NCI-H146 (cell line): ENCODE results near the gene IGF2BP3.

ENCODE experiments used
- DNase-seq: peaks from one replicate; lab custom pipeline; 2025; lab: John Stamatoyannopoulos, UW

The IGF2BP3 gene

DNA sequence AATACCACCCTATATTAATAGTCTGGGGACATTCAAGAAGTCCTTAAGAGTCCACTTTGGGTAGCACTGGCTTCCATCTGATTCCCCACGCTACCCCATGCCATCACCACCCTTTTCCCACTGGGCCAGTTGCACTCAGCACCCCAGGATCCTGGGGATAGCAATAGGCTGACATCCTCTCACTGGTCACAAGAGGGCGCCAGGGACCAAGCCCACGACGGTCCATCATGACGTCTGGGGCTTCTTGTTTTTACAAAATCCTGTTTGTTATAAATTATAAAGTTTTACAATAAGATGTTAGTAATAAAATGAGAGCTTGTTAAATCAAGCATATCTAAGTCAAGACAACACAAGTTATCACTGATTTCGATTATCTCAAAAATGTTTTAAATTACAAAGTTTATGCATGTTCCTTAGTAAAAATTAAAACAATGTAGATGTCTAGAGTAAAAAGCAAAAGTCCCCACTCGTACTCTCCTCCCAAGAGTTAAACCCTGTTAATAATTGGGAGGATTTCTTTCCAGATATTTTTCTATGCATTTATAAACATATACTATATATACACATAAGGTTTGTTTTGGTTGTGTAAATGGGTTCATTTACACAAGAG lies 208.3 kb downstream of the IGF2BP3 start:
- peak; percentile 63 for DNase-seq

DNA sequence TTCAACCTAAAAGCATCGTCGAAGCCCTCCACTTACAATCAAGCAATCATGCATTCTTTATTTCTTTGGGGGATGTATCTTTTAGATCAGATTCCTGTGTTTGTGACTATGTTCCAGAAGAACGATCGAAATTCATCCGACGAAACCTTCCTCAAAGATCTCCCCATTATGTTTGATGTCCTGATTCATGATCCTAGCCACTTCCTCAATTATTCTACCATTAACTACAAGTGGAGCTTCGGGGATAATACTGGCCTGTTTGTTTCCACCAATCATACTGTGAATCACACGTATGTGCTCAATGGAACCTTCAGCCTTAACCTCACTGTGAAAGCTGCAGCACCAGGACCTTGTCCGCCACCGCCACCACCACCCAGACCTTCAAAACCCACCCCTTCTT lies 209.9 kb downstream of the IGF2BP3 start:
- no peak for DNase-seq
